ENCODE data around the gene GABRA5.

The GABRA5 gene

GRCh38 chr15:26875476-26875850 lies 8.6 kb downstream of the GABRA5 start:
- no peak for TF ChIP-seq EZH2phosphoT487 (IDR thresholded peaks at IDR 0.05; ENCODE audit: low read depth)
- TF ChIP-seq CTCF (IDR thresholded peaks at IDR 0.05; ENCODE audit: low read depth, low read length), result no peak
- no peak overlapping the region for H2AFZ ChIP-seq (ENCODE audit: low read depth, low read length)
- H3K27me3 ChIP-seq (ENCODE audit: low read depth, low read length), result no peaks in the 10 kb centered on the region

GRCh38 chr15:26877831-26878230 lies 11.0 kb downstream of the GABRA5 start:
- no peak overlapping the region for H3K4me3 ChIP-seq (ENCODE audit: low read length)
- H3K9ac ChIP-seq (ENCODE audit: low read length), result no peak overlapping the region
- TF ChIP-seq EZH2phosphoT487 (IDR thresholded peaks at IDR 0.05; ENCODE audit: low read depth) (no peak), CTCF (IDR thresholded peaks at IDR 0.05; ENCODE audit: low read depth, low read length) (no peak)

More at GRCh38 chr15:26875476-26875850, 8.6 kb downstream of the GABRA5 start:
- H3K79me2 ChIP-seq (ENCODE audit: low read length), result no peaks in the 10 kb centered on the region
- no peak overlapping the region for H3K27ac ChIP-seq (ENCODE audit: low read length)
- no peak overlapping the region for H3K4me3 ChIP-seq (ENCODE audit: low read length)
- H3K4me1 ChIP-seq (ENCODE audit: low read length), result no peaks in the 10 kb centered on the region
- no peak overlapping the region for H3K4me2 ChIP-seq (ENCODE audit: low read length)
- no peak overlapping the region for H3K9ac ChIP-seq (ENCODE audit: low read length)
- H4K20me1 ChIP-seq (ENCODE audit: insufficient read depth, low read length), result no peaks in the 10 kb centered on the region
- H3K9me3 ChIP-seq (ENCODE audit: insufficient read depth, low read length), result no peaks in the 10 kb centered on the region
- H3K36me3 ChIP-seq (replicated peaks; ENCODE audit: low read depth, low read length), result no peaks in the 10 kb centered on the region

GRCh38 chr15:26879706-26880105 lies 12.8 kb downstream of the GABRA5 start:
- no peaks in the 10 kb centered on the region for H3K27me3 ChIP-seq (ENCODE audit: low read depth, low read length)
- H3K79me2 ChIP-seq (ENCODE audit: low read length), result no peaks in the 10 kb centered on the region
- H3K9me3 ChIP-seq (ENCODE audit: insufficient read depth, low read length), result no peaks in the 10 kb centered on the region
- H3K4me2 ChIP-seq (ENCODE audit: low read length), result no peak overlapping the region
- TF ChIP-seq EZH2phosphoT487 (IDR thresholded peaks at IDR 0.05; ENCODE audit: low read depth), result no peak
- no peak for TF ChIP-seq CTCF (IDR thresholded peaks at IDR 0.05; ENCODE audit: low read depth, low read length)
- no peak overlapping the region for H3K9ac ChIP-seq (ENCODE audit: low read length)
- no peak overlapping the region for H3K27ac ChIP-seq (ENCODE audit: low read length)
- no peaks in the 10 kb centered on the region for H4K20me1 ChIP-seq (ENCODE audit: insufficient read depth, low read length)
- H3K4me3 ChIP-seq (ENCODE audit: low read length), result no peak overlapping the region
- H3K4me1 ChIP-seq (ENCODE audit: low read length), result no peaks in the 10 kb centered on the region
- no peak overlapping the region for H2AFZ ChIP-seq (ENCODE audit: low read depth, low read length)
- no peaks in the 10 kb centered on the region for H3K36me3 ChIP-seq (replicated peaks; ENCODE audit: low read depth, low read length)

More at GRCh38 chr15:26877831-26878230, 11.0 kb downstream of the GABRA5 start:
- Histone ChIP-seq H3K4me2 (ENCODE audit: low read length) (no peak overlapping the region), H3K79me2 (ENCODE audit: low read length) (no peaks in the 10 kb centered on the region), H3K36me3 (replicated peaks; ENCODE audit: low read depth, low read length) (no peaks in the 10 kb centered on the region), H3K27me3 (ENCODE audit: low read depth, low read length) (no peaks in the 10 kb centered on the region), H3K27ac (ENCODE audit: low read length) (no peak overlapping the region), H4K20me1 (ENCODE audit: insufficient read depth, low read length) (no peaks in the 10 kb centered on the region), H3K9me3 (ENCODE audit: insufficient read depth, low read length) (no peaks in the 10 kb centered on the region), H3K4me1 (ENCODE audit: low read length) (no peaks in the 10 kb centered on the region), H2AFZ (ENCODE audit: low read depth, low read length) (no peak overlapping the region)

GRCh38 chr15:26882112-26882511 lies 15.2 kb downstream of the GABRA5 start:
- H3K27ac ChIP-seq (ENCODE audit: low read length), result no peak overlapping the region
- no peaks in the 10 kb centered on the region for H3K36me3 ChIP-seq (replicated peaks; ENCODE audit: low read depth, low read length)
- no peaks in the 10 kb centered on the region for H3K4me1 ChIP-seq (ENCODE audit: low read length)
- TF ChIP-seq EZH2phosphoT487 (IDR thresholded peaks at IDR 0.05; ENCODE audit: low read depth), result no peak
- TF ChIP-seq CTCF (IDR thresholded peaks at IDR 0.05; ENCODE audit: low read depth, low read length), result no peak
- H3K9me3 ChIP-seq (ENCODE audit: insufficient read depth, low read length), result no peaks in the 10 kb centered on the region
- no peak overlapping the region for H3K4me3 ChIP-seq (ENCODE audit: low read length)
- no peaks in the 10 kb centered on the region for H3K79me2 ChIP-seq (ENCODE audit: low read length)
- no peak overlapping the region for H3K4me2 ChIP-seq (ENCODE audit: low read length)
- no peaks in the 10 kb centered on the region for H3K27me3 ChIP-seq (ENCODE audit: low read depth, low read length)
- no peak overlapping the region for H2AFZ ChIP-seq (ENCODE audit: low read depth, low read length)
- H3K9ac ChIP-seq (ENCODE audit: low read length), result no peak overlapping the region
- no peaks in the 10 kb centered on the region for H4K20me1 ChIP-seq (ENCODE audit: insufficient read depth, low read length)

All from OCI-LY3 (cell line).